A549 treated with RU486 at 1 μM for 4 hours (cell line): ENCODE data around the gene SUPT3H. TPM values are rescaled to one million over a fixed set of nuclear protein-coding genes. Genes with fewer than 3 reads are reported as not detected.

Experiments used
- total RNA-seq: library from RNA; stranded (reverse); fragments of 200-300 nt; extraction: Qiagen RNA extraction; gene quantifications from 5 replicates; pipeline ENCODE4 v1.2.3, GENCODE V29; 2022; ENCODE audit warnings: low read depth

The SUPT3H gene
- 3.8 to 5.2 TPM (median 4.0 TPM) in 5 replicates for total RNA-seq

DNA sequence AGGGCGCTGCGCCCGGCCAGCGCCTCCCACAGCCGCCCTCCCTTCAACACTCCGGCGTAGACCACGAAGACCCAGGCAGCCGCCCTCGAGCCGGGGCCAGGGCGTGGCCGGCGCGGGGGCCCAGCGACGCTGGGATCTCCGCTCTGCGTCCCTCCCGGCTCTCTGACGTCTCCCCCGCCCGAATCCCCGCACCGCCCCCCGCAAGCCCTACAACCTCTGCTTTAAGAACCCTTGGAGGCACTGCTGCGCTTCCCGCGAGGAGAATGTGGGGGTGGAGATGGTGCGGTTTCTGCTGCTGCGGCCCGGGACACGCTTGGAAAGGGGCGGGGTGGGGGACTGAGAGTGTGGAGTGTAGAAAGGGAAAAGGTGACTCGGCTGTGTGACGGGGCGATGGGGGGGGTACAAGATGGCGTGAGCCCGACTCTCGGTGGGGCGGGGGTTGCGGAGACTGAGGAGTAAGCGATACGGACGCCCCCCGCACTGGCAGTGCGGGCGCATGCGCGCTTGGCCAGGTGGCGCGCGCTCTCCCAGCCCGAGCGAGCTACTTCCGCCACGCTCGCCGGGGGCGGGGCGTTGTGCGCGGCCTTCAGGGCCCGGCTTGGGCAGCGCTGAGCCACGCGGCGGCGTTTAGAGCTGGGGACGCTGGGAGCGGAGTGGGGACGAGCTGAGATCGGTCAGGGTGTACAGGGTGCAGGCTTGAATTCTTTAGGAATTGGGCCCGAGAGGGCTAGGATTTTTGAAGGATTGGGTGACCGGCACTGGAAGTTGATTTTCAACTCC, at the start of gene SUPT3H:
SUPT3H (minus strand) TSS at position 381 of the 780 bp plus-strand sequence.

DNA sequence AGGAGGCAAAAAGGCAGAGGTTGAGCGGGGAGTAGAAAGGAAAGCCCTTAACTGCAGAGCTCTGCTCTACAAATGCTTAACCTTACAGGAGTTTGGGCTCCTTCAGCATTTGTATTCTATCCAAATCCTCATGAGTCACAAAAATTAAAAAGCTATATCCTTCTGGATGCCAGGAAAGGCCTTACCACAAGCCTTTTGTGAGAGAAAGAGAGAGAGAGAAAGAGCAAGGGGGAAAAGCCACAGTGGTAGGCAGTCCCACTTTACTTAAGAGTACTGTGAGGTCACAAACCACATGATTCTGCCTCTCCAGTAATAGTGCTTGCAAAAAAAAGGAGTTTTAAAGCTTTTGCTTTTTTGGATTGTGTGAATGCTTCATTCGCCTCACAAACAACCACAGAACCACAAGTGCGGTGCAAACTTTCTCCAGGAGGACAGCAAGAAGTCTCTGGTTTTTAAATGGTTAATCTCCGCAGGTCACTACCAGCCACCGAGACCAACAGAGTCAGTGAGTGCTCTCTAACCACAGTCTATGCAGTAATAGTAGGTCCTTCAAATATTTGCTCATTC, 49.7 kb downstream of the SUPT3H start, which contains the start of gene RUNX2:
RUNX2 (plus strand) TSS at position 375 of the 567 bp plus-strand sequence. CDS start 397 bp downstream, outside the sequence.

Other genes with a start within 250 kb of the SUPT3H start
- 1.00 to 1.4 TPM (median 1.2 TPM) in 5 replicates for gene RUNX2, start 49.6 kb downstream of the SUPT3H start, total RNA-seq